IPS-NIHi7 (cell line): ENCODE results near the gene OSTN.

ENCODE experiments used
- DNase-seq: peaks from one replicate; pipeline ENCODE4 v3.0.0; 2012; ENCODE audit warnings: mixed read lengths; ENCODE audit errors: extremely low spot score

Gene OSTN

GRCh38 chr3:191313296-191313695 lies 114.3 kb downstream of the OSTN start:
- no peak for DNase-seq

- no peak for DNase-seq
Measured at GRCh38 chr3:191314109-191314728, 115.2 kb downstream of the OSTN start.
